ENCODE results near the gene HOXD11. TPM values are rescaled to one million over a fixed set of nuclear protein-coding genes. Genes with fewer than 3 reads are reported as not detected.

The HOXD11 gene
- total RNA-seq, 1 donor from 2014 or later: not detected

GRCh38 chr2:176156807-176157498 lies 49.9 kb downstream of the HOXD11 start, which contains the start of gene HOXD3:
TSS of gene HOXD3 (plus strand) at chr2:176157307. CDS start at chr2:176169115, 11,808 bp downstream.
- Histone ChIP-seq H3K4me1 (peaks cover 8% of the 10 kb centered on the region), H3K9me3 (no peaks in the 10 kb centered on the region), H3K27ac (no peak within 1 kb of the TSS), H3K4me3 (no peak within 1 kb of the TSS), H3K27me3 (peaks cover 99% of the 10 kb centered on the region), H3K36me3 (no peaks in the 10 kb centered on the region)
- ATAC-seq (no peak), DNase-seq (no peak)
- intact Hi-C loops (cut with DNase I): no loop called here
- TF ChIP-seq CTCF (IDR thresholded peaks at IDR 0.05): no peak

DNA sequence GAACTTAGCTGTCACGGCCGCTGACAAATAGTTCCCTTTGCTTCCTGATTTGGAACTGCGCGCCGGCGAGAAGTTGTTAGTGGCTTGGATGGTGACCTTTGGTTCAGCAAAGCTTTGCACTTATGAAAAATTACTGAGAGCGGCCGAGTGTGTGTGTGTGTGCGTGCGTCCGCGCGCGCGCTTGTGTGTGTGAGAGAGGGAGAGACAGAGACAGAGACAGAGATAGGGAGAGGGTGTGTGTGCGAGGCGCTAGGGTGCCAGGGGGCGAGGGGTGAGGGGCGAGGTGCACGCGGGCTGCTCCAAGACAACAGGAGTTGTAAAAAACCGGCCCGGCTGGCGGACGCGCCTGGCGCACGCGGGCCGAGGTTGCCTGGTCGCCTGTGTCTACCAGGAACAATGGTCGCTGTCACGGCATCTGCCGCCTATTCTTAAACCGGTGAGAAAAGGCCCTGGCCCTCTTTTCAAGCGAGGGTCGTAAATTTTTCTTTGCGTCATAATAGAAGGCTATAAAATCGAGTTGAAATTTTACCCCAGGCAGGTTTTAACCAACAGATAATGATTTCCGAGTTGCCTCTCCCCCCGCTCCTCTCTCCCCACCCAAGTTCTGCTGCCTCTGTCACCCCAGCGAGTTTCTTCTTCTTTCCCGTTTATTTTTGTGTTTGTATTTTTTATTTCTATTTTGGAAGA lies 50.6 kb downstream of the HOXD11 start:
- H3K4me3 ChIP-seq: no peak overlapping the region
- no peaks in the 10 kb centered on the region for H3K9me3 ChIP-seq
- no peaks in the 10 kb centered on the region for H3K36me3 ChIP-seq
- ATAC-seq (no peak), DNase-seq (peak; percentile 58)
- TF ChIP-seq CTCF (IDR thresholded peaks at IDR 0.05): no peak
- peaks cover 100% of the 10 kb centered on the region for H3K27me3 ChIP-seq
- no peak overlapping the region for H3K27ac ChIP-seq
- peaks cover 8% of the 10 kb centered on the region for H3K4me1 ChIP-seq
- intact Hi-C loops (cut with DNase I): no loop called here

DNA sequence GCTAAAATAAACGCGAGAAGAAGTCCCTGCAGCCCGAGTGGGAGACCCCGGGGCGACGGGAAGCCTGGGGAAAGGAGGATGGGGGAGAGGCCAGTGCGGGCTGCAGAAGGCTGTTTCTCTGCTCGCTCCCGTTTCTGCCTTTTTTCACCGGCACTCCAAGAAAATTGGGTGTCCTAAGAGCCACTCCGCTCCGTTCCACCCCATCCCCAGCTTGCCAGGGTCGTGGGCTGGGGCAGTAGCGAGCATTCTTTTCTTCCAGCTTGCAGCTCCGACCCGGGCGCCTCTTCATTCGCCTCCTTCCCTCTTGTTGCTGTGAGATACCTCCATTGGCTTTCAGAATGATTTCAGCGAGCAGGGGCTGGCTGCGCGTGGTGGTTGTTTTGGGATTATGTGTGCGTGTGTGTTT lies 51.1 kb downstream of the HOXD11 start:
- Histone ChIP-seq H3K36me3 (no peaks in the 10 kb centered on the region), H3K27ac (no peak overlapping the region), H3K4me1 (peaks cover 8% of the 10 kb centered on the region), H3K9me3 (no peaks in the 10 kb centered on the region), H3K27me3 (peaks cover 100% of the 10 kb centered on the region), H3K4me3 (no peak overlapping the region)
- no peak for DNase-seq
- no peak for TF ChIP-seq CTCF (IDR thresholded peaks at IDR 0.05)
- ATAC-seq: no peak
- intact Hi-C loops (cut with DNase I): no loop called here

DNA sequence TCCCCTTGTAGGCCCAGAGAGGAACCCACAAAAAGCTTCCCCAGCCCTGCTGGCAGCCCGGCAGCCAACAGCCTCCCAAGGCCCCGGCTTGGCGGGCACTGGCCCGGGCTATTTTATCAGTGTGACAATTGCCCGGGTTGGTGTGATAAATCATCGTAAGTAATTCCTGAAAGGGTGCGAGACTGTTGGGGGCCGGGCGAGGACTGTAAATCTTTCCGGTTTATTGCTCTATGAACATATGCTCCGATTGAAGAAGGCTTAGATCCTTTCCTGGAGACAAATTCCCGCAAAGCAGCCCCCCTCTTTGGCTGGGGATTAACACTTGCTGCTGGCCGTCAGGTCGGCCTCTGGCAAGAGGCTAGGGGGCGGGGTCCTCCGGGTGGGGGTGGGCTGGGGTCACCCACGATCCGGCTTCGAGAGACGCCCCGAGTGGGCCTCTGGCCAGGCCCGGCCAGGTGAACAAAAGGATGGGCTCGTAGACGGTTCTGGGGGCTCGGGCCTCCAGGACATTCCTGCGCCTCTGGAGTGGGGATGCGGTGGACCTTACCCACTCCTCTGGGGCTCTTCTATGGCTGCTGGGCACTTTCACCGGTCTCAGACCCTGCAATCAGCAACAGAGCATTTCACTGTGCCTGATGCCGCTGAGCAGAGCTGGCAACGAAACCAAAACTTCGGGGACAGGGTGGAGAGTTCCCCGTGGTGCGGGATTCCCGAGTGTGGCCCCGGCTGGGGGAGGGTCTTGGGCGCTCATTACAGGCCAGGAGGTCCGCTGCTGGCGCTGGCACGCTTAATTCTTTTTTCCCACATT lies 52.0 kb downstream of the HOXD11 start:
- no peaks in the 10 kb centered on the region for H3K36me3 ChIP-seq
- H3K27me3 ChIP-seq: peaks cover 100% of the 10 kb centered on the region
- no peak for TF ChIP-seq CTCF (IDR thresholded peaks at IDR 0.05)
- no peak overlapping the region for H3K4me3 ChIP-seq
- H3K27ac ChIP-seq: no peak overlapping the region
- no peaks in the 10 kb centered on the region for H3K9me3 ChIP-seq
- DNase-seq (no peak), ATAC-seq (no peak)
- intact Hi-C loops (cut with DNase I): no loop called here
- peaks cover 8% of the 10 kb centered on the region for H3K4me1 ChIP-seq

Small RNA genes lying within 50 kb of the gene (microRNA-seq; reads per million reads assigned to microRNA genes)
- gene MIR10B (ENCODE audit: borderline microRNAs expressed): 1,953 reads per million, percentile 88 among the genes with 10 or more reads in this experiment

Other genes with a start within 250 kb of the HOXD11 start
- gene LNPK, start 105.0 kb upstream of the HOXD11 start, total RNA-seq: 28.7 TPM
- gene EVX2, start 23.3 kb upstream of the HOXD11 start, total RNA-seq: not detected
- gene HOXD13, start 14.6 kb upstream of the HOXD11 start, total RNA-seq: not detected
- not detected for gene HOXD12, start 7.5 kb upstream of the HOXD11 start, total RNA-seq
- gene HOXD10, start 9.5 kb downstream of the HOXD11 start, total RNA-seq: 0.55 TPM
- 1.6 TPM for gene HOXD9, start 15.4 kb downstream of the HOXD11 start, total RNA-seq
- 2.6 TPM for gene HOXD8, start 22.4 kb downstream of the HOXD11 start, total RNA-seq
- 0.84 TPM for gene HOXD4, start 44.3 kb downstream of the HOXD11 start, total RNA-seq
- 1.7 TPM for gene HOXD3, start 50.0 kb downstream of the HOXD11 start, total RNA-seq
- 4.1 TPM for gene HOXD1, start 81.4 kb downstream of the HOXD11 start, total RNA-seq
- gene MTX2, start 162.2 kb downstream of the HOXD11 start, total RNA-seq: 17.6 TPM

All from upper lobe of right lung (tissue), 1 donor.